ENCODE measurements around the gene FSIP1.

FSIP1 gene

DNA sequence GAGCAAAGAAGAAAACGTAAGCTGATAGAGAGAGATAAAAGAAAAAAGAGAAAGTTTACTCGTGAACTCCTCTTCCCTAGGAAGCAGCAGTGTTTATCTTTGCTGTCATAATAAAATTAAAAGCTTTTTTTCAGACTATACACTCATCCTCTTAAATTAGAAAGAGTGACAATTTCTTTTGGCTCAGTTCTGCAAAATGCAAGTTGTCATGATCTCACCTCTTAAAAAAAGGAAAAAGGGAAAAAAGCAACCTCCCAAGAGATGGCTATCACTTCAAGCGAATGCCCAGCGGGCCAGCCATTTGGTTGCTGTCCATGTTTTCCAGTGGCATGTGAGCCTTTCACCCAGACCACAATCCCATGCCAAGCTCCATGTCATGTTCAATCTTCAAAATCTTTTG lies 208.8 kb downstream of the FSIP1 start:
- Histone ChIP-seq H3K14ac (ENCODE audit: low read length) (no peak overlapping the region), H3K4me3 (ENCODE audit: low read depth, low read length) (no peak overlapping the region), H3K79me2 (ENCODE audit: control insufficient read depth, insufficient read depth, low read length, poor library complexity) (no peaks in the 10 kb centered on the region), H3K4ac (ENCODE audit: low read depth, low read length) (no peak overlapping the region), H3K18ac (ENCODE audit: low read length) (no peak overlapping the region), H3K36me3 (ENCODE audit: control insufficient read depth in 1 of 2, insufficient read depth in 2 of 2, low read length in 2 of 2) (no peaks in the 10 kb centered on the region), H3K27ac (ENCODE audit: low read depth, low read length) (no peak overlapping the region), H3K23ac (ENCODE audit: low read length) (no peak overlapping the region), H3K79me1 (ENCODE audit: low read length) (peaks cover 3% of the 10 kb centered on the region), H2BK120ac (ENCODE audit: insufficient read depth, low read length, poor library complexity) (no peak overlapping the region), H4K91ac (ENCODE audit: low read depth, low read length) (no peak overlapping the region), H2AK5ac (ENCODE audit: low read length) (no peak overlapping the region), H2BK5ac (ENCODE audit: low read depth, low read length, poor library complexity) (no peak overlapping the region), H3K9ac (ENCODE audit: low read length) (no peak overlapping the region), H2AFZ (ENCODE audit: insufficient read depth, low read length, poor library complexity) (no peak overlapping the region), H3K4me2 (ENCODE audit: low read length) (no peak overlapping the region), H3K27me3 (ENCODE audit: insufficient read depth, low read length) (no peaks in the 10 kb centered on the region), H3K4me1 (ENCODE audit: control insufficient read depth in 1 of 2, insufficient read depth in 2 of 2, low read length in 2 of 2) (peaks cover 3 to 7% of the 10 kb centered on the region in 2 experiments), H2BK12ac (ENCODE audit: low read length) (no peak overlapping the region), H4K8ac (ENCODE audit: low read depth, low read length) (no peak overlapping the region), H3K9me3 (ENCODE audit: insufficient read depth, low read depth, low read length) (no peaks in the 10 kb centered on the region), H4K12ac (ENCODE audit: low read depth, low read length) (no peak overlapping the region)
- WGBS (ENCODE audit: extremely low coverage, insufficient coverage, insufficient read length) = no CpG with 5 or more reads among the region's 4 CpGs
- DNase-seq = no peak

GRCh38 chr15:39573287-39573686 lies 209.4 kb downstream of the FSIP1 start:
- Histone ChIP-seq H3K4me3 (ENCODE audit: low read depth, low read length) (no peak overlapping the region), H3K79me2 (ENCODE audit: control insufficient read depth, insufficient read depth, low read length, poor library complexity) (no peaks in the 10 kb centered on the region), H3K23ac (ENCODE audit: low read length) (no peak overlapping the region), H3K36me3 (ENCODE audit: control insufficient read depth in 1 of 2, insufficient read depth in 2 of 2, low read length in 2 of 2) (no peaks in the 10 kb centered on the region), H2BK120ac (ENCODE audit: insufficient read depth, low read length, poor library complexity) (no peak overlapping the region), H3K9me3 (ENCODE audit: insufficient read depth, low read depth, low read length) (no peaks in the 10 kb centered on the region), H4K91ac (ENCODE audit: low read depth, low read length) (no peak overlapping the region), H3K18ac (ENCODE audit: low read length) (no peak overlapping the region), H2BK5ac (ENCODE audit: low read depth, low read length, poor library complexity) (no peak overlapping the region), H2AFZ (ENCODE audit: insufficient read depth, low read length, poor library complexity) (no peak overlapping the region), H4K8ac (ENCODE audit: low read depth, low read length) (no peak overlapping the region), H3K14ac (ENCODE audit: low read length) (no peak overlapping the region), H3K79me1 (ENCODE audit: low read length) (no peaks in the 10 kb centered on the region), H3K4ac (ENCODE audit: low read depth, low read length) (no peak overlapping the region), H3K9ac (ENCODE audit: low read length) (no peak overlapping the region), H3K4me2 (ENCODE audit: low read length) (no peak overlapping the region), H3K4me1 (ENCODE audit: control insufficient read depth in 1 of 2, insufficient read depth in 2 of 2, low read length in 2 of 2) (peaks cover 3 to 7% of the 10 kb centered on the region in 2 experiments), H2BK12ac (ENCODE audit: low read length) (no peak overlapping the region), H4K12ac (ENCODE audit: low read depth, low read length) (no peak overlapping the region), H3K27ac (ENCODE audit: low read depth, low read length) (no peak overlapping the region), H2AK5ac (ENCODE audit: low read length) (no peak overlapping the region), H3K27me3 (ENCODE audit: insufficient read depth, low read length) (no peaks in the 10 kb centered on the region)
- no peak for DNase-seq
- WGBS (ENCODE audit: extremely low coverage, insufficient coverage, insufficient read length) = no CpG with 5 or more reads among the region's 2 CpGs

GRCh38 chr15:39565851-39566250 lies 216.8 kb downstream of the FSIP1 start:
- Histone ChIP-seq H3K18ac (ENCODE audit: low read length) (no peak overlapping the region), H4K8ac (ENCODE audit: low read depth, low read length) (no peak overlapping the region), H2AK5ac (ENCODE audit: low read length) (no peak overlapping the region), H2BK120ac (ENCODE audit: insufficient read depth, low read length, poor library complexity) (no peak overlapping the region), H3K4me2 (ENCODE audit: low read length) (no peak overlapping the region), H2BK5ac (ENCODE audit: low read depth, low read length, poor library complexity) (no peak overlapping the region), H3K79me2 (ENCODE audit: control insufficient read depth, insufficient read depth, low read length, poor library complexity) (no peaks in the 10 kb centered on the region), H4K12ac (ENCODE audit: low read depth, low read length) (no peak overlapping the region), H3K9ac (ENCODE audit: low read length) (no peak overlapping the region), H3K36me3 (ENCODE audit: control insufficient read depth in 1 of 2, insufficient read depth in 2 of 2, low read length in 2 of 2) (no peaks in the 10 kb centered on the region), H3K23ac (ENCODE audit: low read length) (no peak overlapping the region), H3K4ac (ENCODE audit: low read depth, low read length) (no peak overlapping the region), H3K9me3 (ENCODE audit: insufficient read depth, low read depth, low read length) (no peaks in the 10 kb centered on the region), H2BK12ac (ENCODE audit: low read length) (no peak overlapping the region), H3K27me3 (ENCODE audit: insufficient read depth, low read length) (no peaks in the 10 kb centered on the region), H3K27ac (ENCODE audit: low read depth, low read length) (no peak overlapping the region), H3K79me1 (ENCODE audit: low read length) (no peaks in the 10 kb centered on the region), H4K91ac (ENCODE audit: low read depth, low read length) (no peak overlapping the region), H3K4me3 (ENCODE audit: low read depth, low read length) (no peak overlapping the region), H2AFZ (ENCODE audit: insufficient read depth, low read length, poor library complexity) (no peak overlapping the region), H3K14ac (ENCODE audit: low read length) (no peak overlapping the region), H3K4me1 (ENCODE audit: control insufficient read depth in 1 of 2, insufficient read depth in 2 of 2, low read length in 2 of 2) (peaks cover 3% of the 10 kb centered on the region in 2 experiments)
- no CpG with 5 or more reads among the region's 2 CpGs for WGBS (ENCODE audit: extremely low coverage, insufficient coverage, insufficient read length)
- no peak for DNase-seq

- Histone ChIP-seq H3K9ac (ENCODE audit: low read length) (no peak overlapping the region), H3K4me2 (ENCODE audit: low read length) (no peak overlapping the region), H3K79me2 (ENCODE audit: control insufficient read depth, insufficient read depth, low read length, poor library complexity) (no peaks in the 10 kb centered on the region), H3K27me3 (ENCODE audit: insufficient read depth, low read length) (no peaks in the 10 kb centered on the region), H2AK5ac (ENCODE audit: low read length) (no peak overlapping the region), H3K4me1 (ENCODE audit: control insufficient read depth in 1 of 2, insufficient read depth in 2 of 2, low read length in 2 of 2) (peaks cover 3% of the 10 kb centered on the region in 2 experiments), H3K27ac (ENCODE audit: low read depth, low read length) (no peak overlapping the region), H3K4ac (ENCODE audit: low read depth, low read length) (no peak overlapping the region), H2BK12ac (ENCODE audit: low read length) (no peak overlapping the region), H3K23ac (ENCODE audit: low read length) (no peak overlapping the region), H4K91ac (ENCODE audit: low read depth, low read length) (no peak overlapping the region), H3K9me3 (ENCODE audit: insufficient read depth, low read depth, low read length) (no peaks in the 10 kb centered on the region), H2AFZ (ENCODE audit: insufficient read depth, low read length, poor library complexity) (no peak overlapping the region), H3K14ac (ENCODE audit: low read length) (no peak overlapping the region), H3K79me1 (ENCODE audit: low read length) (no peaks in the 10 kb centered on the region), H3K36me3 (ENCODE audit: control insufficient read depth in 1 of 2, insufficient read depth in 2 of 2, low read length in 2 of 2) (no peaks in the 10 kb centered on the region), H3K18ac (ENCODE audit: low read length) (no peak overlapping the region), H4K12ac (ENCODE audit: low read depth, low read length) (no peak overlapping the region), H3K4me3 (ENCODE audit: low read depth, low read length) (no peak overlapping the region), H2BK5ac (ENCODE audit: low read depth, low read length, poor library complexity) (no peak overlapping the region), H4K8ac (ENCODE audit: low read depth, low read length) (no peak overlapping the region), H2BK120ac (ENCODE audit: insufficient read depth, low read length, poor library complexity) (no peak overlapping the region)
- DNase-seq = no peak
- WGBS (ENCODE audit: extremely low coverage, insufficient coverage, insufficient read length) = no CpG with 5 or more reads among the region's 4 CpGs
Measured at GRCh38 chr15:39564972-39565665, 217.5 kb downstream of the FSIP1 start.
